ENCODE results near the gene SLX4IP.

DNA sequence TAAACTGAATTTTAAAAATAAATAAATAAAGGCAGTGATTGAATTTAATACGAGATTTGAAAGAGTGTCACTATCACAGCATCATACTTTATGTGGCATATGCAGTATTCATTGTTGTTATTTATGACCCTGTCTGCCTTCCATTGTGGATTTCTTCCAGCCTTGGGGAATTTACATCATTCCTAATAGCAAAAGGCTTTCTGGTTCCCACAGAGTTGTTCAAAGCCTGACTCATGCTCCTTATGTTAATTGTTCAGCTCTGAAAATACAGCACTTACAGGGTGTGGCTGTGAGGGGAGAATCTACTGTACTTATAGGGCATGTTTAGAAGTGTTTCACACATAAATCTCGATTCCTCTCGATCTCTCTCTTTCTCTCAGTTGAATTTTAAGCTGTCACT is 184.3 kb downstream of the SLX4IP start:
- TF ChIP-seq, protein P1, sequence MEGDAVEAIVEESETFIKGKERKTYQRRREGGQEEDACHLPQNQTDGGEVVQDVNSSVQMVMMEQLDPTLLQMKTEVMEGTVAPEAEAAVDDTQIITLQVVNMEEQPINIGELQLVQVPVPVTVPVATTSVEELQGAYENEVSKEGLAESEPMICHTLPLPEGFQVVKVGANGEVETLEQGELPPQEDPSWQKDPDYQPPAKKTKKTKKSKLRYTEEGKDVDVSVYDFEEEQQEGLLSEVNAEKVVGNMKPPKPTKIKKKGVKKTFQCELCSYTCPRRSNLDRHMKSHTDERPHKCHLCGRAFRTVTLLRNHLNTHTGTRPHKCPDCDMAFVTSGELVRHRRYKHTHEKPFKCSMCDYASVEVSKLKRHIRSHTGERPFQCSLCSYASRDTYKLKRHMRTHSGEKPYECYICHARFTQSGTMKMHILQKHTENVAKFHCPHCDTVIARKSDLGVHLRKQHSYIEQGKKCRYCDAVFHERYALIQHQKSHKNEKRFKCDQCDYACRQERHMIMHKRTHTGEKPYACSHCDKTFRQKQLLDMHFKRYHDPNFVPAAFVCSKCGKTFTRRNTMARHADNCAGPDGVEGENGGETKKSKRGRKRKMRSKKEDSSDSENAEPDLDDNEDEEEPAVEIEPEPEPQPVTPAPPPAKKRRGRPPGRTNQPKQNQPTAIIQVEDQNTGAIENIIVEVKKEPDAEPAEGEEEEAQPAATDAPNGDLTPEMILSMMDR (IDR thresholded peaks at IDR 0.05 in 2 of 3, conservative IDR thresholded peaks at IDR 0.05 in 1 of 3; ENCODE audit: borderline replicate concordance in 1 of 3, insufficient read depth in 1 of 3, low read depth in 2 of 3, low read length in 2 of 3) = no peak
- TF ChIP-seq, protein P2, sequence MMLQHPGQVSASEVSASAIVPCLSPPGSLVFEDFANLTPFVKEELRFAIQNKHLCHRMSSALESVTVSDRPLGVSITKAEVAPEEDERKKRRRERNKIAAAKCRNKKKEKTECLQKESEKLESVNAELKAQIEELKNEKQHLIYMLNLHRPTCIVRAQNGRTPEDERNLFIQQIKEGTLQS (IDR thresholded peaks at IDR 0.05) = no peak
- TF ChIP-seq POLR2AphosphoS5 (IDR thresholded peaks at IDR 0.05; ENCODE audit: low read depth, low read length) = no peak
- TF ChIP-seq, protein P3, sequence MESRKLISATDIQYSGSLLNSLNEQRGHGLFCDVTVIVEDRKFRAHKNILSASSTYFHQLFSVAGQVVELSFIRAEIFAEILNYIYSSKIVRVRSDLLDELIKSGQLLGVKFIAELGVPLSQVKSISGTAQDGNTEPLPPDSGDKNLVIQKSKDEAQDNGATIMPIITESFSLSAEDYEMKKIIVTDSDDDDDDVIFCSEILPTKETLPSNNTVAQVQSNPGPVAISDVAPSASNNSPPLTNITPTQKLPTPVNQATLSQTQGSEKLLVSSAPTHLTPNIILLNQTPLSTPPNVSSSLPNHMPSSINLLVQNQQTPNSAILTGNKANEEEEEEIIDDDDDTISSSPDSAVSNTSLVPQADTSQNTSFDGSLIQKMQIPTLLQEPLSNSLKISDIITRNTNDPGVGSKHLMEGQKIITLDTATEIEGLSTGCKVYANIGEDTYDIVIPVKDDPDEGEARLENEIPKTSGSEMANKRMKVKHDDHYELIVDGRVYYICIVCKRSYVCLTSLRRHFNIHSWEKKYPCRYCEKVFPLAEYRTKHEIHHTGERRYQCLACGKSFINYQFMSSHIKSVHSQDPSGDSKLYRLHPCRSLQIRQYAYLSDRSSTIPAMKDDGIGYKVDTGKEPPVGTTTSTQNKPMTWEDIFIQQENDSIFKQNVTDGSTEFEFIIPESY (IDR thresholded peaks at IDR 0.05; ENCODE audit: extremely low read depth, insufficient replicate concordance, low read length) = no peak
- TF ChIP-seq EZH2 (IDR thresholded peaks at IDR 0.05) = no peak

Data from HCT116 (cell line).